IMR-90 (cell line): ENCODE results near the gene ADGRF4. TPM values are rescaled to one million over a fixed set of nuclear protein-coding genes. Genes with fewer than 3 reads are reported as not detected.

Source experiments
- ATAC-seq: fragments of 200-7000 bp; cut with Tn5 transposase; 2 replicates; pipeline ENCODE4 v1.9.1; 2020; ENCODE audit warnings: low read depth, mild to moderate bottlenecking, moderate library complexity
- BruUV-seq: library from RNA; stranded (reverse); fragments of 400-500 nt; replicated peaks from 2 replicates; lab custom pipeline; 2021; lab: Mats Ljungman, UMichigan
- CTCF ChIA-PET: fragments of 300-600 bp; formaldehyde crosslinking; extraction: SDS; loops from one replicate; lab custom pipeline; 2021; ENCODE audit warnings: antibody characterized with exemption; lab: Yijun Ruan, JAX
- POLR2A ChIA-PET: fragments of 300-600 bp; sonication (Branson Sonifier 250); formaldehyde crosslinking; loops from one replicate; lab custom pipeline; 2022; ENCODE audit warnings: antibody characterized with exemption; ENCODE audit not compliant: unreplicated experiment; lab: Charles Lee
- DNase-seq: peaks from one replicate; pipeline ENCODE4 v3.0.0; 2013
- H2AFZ ChIP-seq: replicated peaks from 2 replicates; pipeline ENCODE3; 2013; ENCODE audit warnings: low read length, mild to moderate bottlenecking; ENCODE audit not compliant: poor library complexity
- H2AK5ac ChIP-seq: 2 replicates; pipeline ENCODE4 v1.6.1; 2013; ENCODE audit warnings: low read depth, low read length, inconsistent platforms
- H2AK9ac ChIP-seq: replicated peaks from 2 replicates; pipeline ENCODE3; 2013; ENCODE audit warnings: mild to moderate bottlenecking, low read depth, low read length, moderate library complexity; ENCODE audit not compliant: poor library complexity
- H2BK120ac ChIP-seq: 2 replicates; pipeline ENCODE4 v1.6.1; 2013; ENCODE audit warnings: low read depth, low read length, inconsistent platforms
- H2BK15ac ChIP-seq: 3 replicates; pipeline ENCODE4 v1.6.1; 2013; ENCODE audit warnings: low read depth, low read length, inconsistent platforms
- H2BK20ac ChIP-seq: 2 replicates; pipeline ENCODE4 v1.6.1; 2013; ENCODE audit warnings: low read depth, mild to moderate bottlenecking, inconsistent platforms, low read length, moderate library complexity
- H2BK5ac ChIP-seq: 2 replicates; pipeline ENCODE4 v1.6.1; 2013; ENCODE audit warnings: mild to moderate bottlenecking, low read depth, low read length, inconsistent platforms; ENCODE audit not compliant: poor library complexity, severe bottlenecking
- H3K14ac ChIP-seq: replicated peaks from 2 replicates; pipeline ENCODE4 v1.6.1; 2013; ENCODE audit warnings: low read depth, low read length, inconsistent platforms
- H3K18ac ChIP-seq: 2 replicates; pipeline ENCODE4 v1.6.1; 2013; ENCODE audit warnings: low read depth, low read length, control low read depth
- H3K23ac ChIP-seq: 2 replicates; pipeline ENCODE4 v1.6.1; 2013; ENCODE audit warnings: low read depth, low read length, inconsistent platforms
- H3K27ac ChIP-seq: 2 replicates; pipeline ENCODE4 v1.5.1; 2013; ENCODE audit warnings: mild to moderate bottlenecking, control low read depth, low read length; ENCODE audit not compliant: insufficient read depth
- H3K27me3 ChIP-seq: 2 replicates; pipeline ENCODE4 v1.6.1; 2013; ENCODE audit warnings: low read length; ENCODE audit not compliant: control insufficient read depth, insufficient read depth
- H3K36me3 ChIP-seq: 2 replicates; pipeline ENCODE4 v1.6.1; 2013; ENCODE audit warnings: low read length, mixed read lengths; ENCODE audit not compliant: control insufficient read depth, insufficient read depth
- H3K4ac ChIP-seq: 2 replicates; pipeline ENCODE4 v1.6.1; 2013; ENCODE audit warnings: low read depth, low read length, inconsistent platforms
- H3K4me1 ChIP-seq: 2 replicates; pipeline ENCODE4 v1.6.1; 2013; ENCODE audit warnings: low read length, mixed read lengths; ENCODE audit not compliant: control insufficient read depth, insufficient read depth
- H3K4me2 ChIP-seq: 2 replicates; pipeline ENCODE4 v1.6.1; 2013; ENCODE audit warnings: low read depth, mild to moderate bottlenecking, control low read depth, low read length, moderate library complexity
- H3K4me3 ChIP-seq: 2 replicates; pipeline ENCODE4 v1.5.1; 2013; ENCODE audit warnings: low read depth, mild to moderate bottlenecking, control low read depth, low read length, moderate library complexity; ENCODE audit not compliant: insufficient read depth
- H3K56ac ChIP-seq: 2 replicates; pipeline ENCODE4 v1.6.1; 2013; ENCODE audit warnings: low read length, inconsistent platforms; ENCODE audit not compliant: insufficient read depth; ENCODE audit errors: extremely low read depth
- H3K79me1 ChIP-seq, 2 experiments: 2 replicates each; pipeline ENCODE4 v1.6.1; 2013; ENCODE audit warnings: low read length in 2 of 2, inconsistent platforms in 1 of 2, low read depth in 1 of 2
- H3K9ac ChIP-seq: 2 replicates; pipeline ENCODE4 v1.6.1; 2013; ENCODE audit warnings: low read depth, low read length, control low read depth
- H3K9me1 ChIP-seq: 2 replicates; pipeline ENCODE4 v1.6.1; 2013; ENCODE audit warnings: low read length, inconsistent platforms; ENCODE audit not compliant: insufficient read depth
- H3K9me3 ChIP-seq: 2 replicates; pipeline ENCODE4 v1.6.1; 2013; ENCODE audit warnings: low read length; ENCODE audit not compliant: control insufficient read depth, insufficient read depth
- H4K20me1 ChIP-seq: 2 replicates; pipeline ENCODE4 v1.6.1; 2013; ENCODE audit warnings: low read length, inconsistent platforms; ENCODE audit not compliant: insufficient read depth
- H4K5ac ChIP-seq: 2 replicates; pipeline ENCODE4 v1.6.1; 2013; ENCODE audit warnings: mild to moderate bottlenecking, low read depth, low read length, control low read depth
- H4K8ac ChIP-seq, 2 experiments: 2 replicates each; pipeline ENCODE4 v1.6.1; 2013; ENCODE audit warnings: low read depth in 2 of 2, low read length in 2 of 2, control low read depth in 1 of 2, inconsistent platforms in 1 of 2
- H4K91ac ChIP-seq: 2 replicates; pipeline ENCODE4 v1.6.1; 2013; ENCODE audit warnings: low read depth, low read length, inconsistent platforms; ENCODE audit not compliant: insufficient read depth
- ELK1 ChIP-seq: fragments of 150-350 bp; IDR thresholded peaks from 2 replicates; pipeline ENCODE4 v1.6.1; 2016; ENCODE audit warnings: low read depth, mild to moderate bottlenecking, low read length, moderate library complexity, borderline replicate concordance
- MXI1 ChIP-seq: IDR thresholded peaks from 2 replicates; pipeline ENCODE4 v1.6.1; 2012; ENCODE audit warnings: low read depth, mild to moderate bottlenecking, low read length, moderate library complexity, borderline replicate concordance
- POLR2A ChIP-seq: IDR thresholded peaks from 2 replicates; pipeline ENCODE4 v1.6.1; 2012; ENCODE audit warnings: mild to moderate bottlenecking, low read depth, low read length
- RAD21 ChIP-seq: IDR thresholded peaks from 2 replicates; pipeline ENCODE4 v1.6.1; 2012; ENCODE audit warnings: low read length, improper control_type of control experiment
- SMC3 ChIP-seq: fragments of 150-350 bp; IDR thresholded peaks from 2 replicates; pipeline ENCODE4 v1.6.1; 2016; ENCODE audit warnings: low read depth, mild to moderate bottlenecking, antibody characterized with exemption, low read length, moderate library complexity
- WGBS, 2 experiments: methylation state at CpG; one replicate each; pipeline versions ENCODE4 v1.1.5 to v1.1.7; 2013; ENCODE audit warnings: missing lambda C conversion rate in 2 of 2; ENCODE audit not compliant: insufficient read length in 1 of 2; ENCODE audit errors: extremely low coverage in 2 of 2; 5-methylcytosine and 5-hydroxymethylcytosine counted together
- dilution Hi-C: fragments of 300-500 bp; cut with HindIII; formaldehyde crosslinking; loops from one replicate; pipeline ENCODE4 v1.14.3; 2018; ENCODE audit warnings: low sequenced_read_pairs; ENCODE audit not compliant: unreplicated experiment
- in situ Hi-C: fragments of 300-500 bp; cut with MboI; formaldehyde crosslinking; loops from 3 replicates; pipeline ENCODE4 v1.14.3; 2019; ENCODE audit warnings: low sequenced_read_pairs, inconsistent platforms, mixed read lengths
- intact Hi-C: fragments of 100-400 bp; cut with micrococcal nuclease; formaldehyde crosslinking; loops from 2 replicates; pipeline ENCODE4 v1.10.0; 2022
- polyA plus RNA-seq, 3 experiments: library from polyadenylated mRNA; depleted of rRNA; stranded (reverse); fragments of >200 nt; gene quantifications; 2 replicates each; pipeline ENCODE4 v1.2.3, GENCODE V29; 2012; ENCODE audit warnings: low replicate concordance in 1 of 3
- total RNA-seq: library from RNA; depleted of rRNA; stranded (reverse); fragments of >200 nt; gene quantifications from 2 replicates; pipeline ENCODE4 v1.2.3, GENCODE V29; 2012
- TF ChIP-seq, protein P1 (sequence below): fragments of 150-350 bp; IDR thresholded peaks from 2 replicates; pipeline ENCODE4 v1.6.1; 2017; ENCODE audit warnings: mild to moderate bottlenecking, antibody characterized with exemption, low read length, low read depth

The ADGRF4 gene
- total and polyA plus RNA-seq, 2 of the 4 experiments (the other 2 are of a cell fraction), result under 0.01 to 0.02 TPM

DNA sequence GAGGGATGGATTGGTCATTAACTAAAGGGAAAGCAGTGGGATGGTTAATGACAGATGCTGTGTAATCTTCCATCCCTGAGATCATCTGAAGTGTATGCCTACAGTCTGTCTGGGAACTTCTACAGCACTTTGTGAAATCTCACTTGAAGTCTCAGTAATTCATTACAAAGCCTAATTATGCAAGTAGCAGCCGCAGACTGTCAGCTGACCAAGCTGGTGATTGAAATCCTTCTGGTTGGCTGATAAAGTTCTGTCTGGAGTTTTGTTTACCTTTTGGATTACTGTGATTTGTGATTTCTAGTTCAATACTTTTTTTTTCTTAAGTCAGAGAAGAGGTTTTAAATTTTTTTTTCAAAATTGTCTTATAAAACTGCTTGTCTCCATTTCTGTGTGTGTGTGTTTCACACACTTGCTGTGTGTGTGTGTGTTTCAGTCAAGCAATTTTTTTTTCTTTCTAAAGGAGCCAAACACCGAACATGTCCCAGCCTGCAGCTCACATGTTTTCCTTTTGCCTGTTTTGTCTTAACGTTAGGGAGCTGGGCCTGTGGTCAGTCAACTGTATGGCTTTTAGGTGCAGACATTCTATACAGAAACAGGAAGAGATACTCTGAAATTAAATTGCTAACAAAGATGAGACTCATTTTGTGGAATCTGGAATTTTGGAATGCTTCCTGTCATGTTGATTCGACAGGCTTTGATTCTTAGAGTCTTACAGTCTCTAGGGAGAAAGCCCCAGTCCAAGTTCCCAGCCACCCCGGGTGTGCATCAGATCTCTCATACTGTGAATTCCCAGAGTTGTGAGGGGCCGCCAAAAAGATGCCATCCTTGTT lies 28.5 kb upstream of the ADGRF4 start:
- H3K9me3 ChIP-seq, result no peaks in the 10 kb centered on the region
- no peak for TF ChIP-seq SMC3
- TF ChIP-seq POLR2A, result no peak
- TF ChIP-seq MXI1, result no peak
- no peak for TF ChIP-seq ELK1
- TF ChIP-seq, protein P1, sequence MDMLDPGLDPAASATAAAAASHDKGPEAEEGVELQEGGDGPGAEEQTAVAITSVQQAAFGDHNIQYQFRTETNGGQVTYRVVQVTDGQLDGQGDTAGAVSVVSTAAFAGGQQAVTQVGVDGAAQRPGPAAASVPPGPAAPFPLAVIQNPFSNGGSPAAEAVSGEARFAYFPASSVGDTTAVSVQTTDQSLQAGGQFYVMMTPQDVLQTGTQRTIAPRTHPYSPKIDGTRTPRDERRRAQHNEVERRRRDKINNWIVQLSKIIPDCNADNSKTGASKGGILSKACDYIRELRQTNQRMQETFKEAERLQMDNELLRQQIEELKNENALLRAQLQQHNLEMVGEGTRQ, result no peak
- no peak for TF ChIP-seq RAD21
- 0% methylated on average over 1 of the region's 6 CpGs; no CpG with 5 or more reads in 1 of the 2 experiments for WGBS, 2 experiments
- no peaks in the 10 kb centered on the region for H3K27me3 ChIP-seq
- no peak overlapping the region for H2BK120ac ChIP-seq
- intact Hi-C loops (no loop called here), dilution Hi-C loops (no loop called here), in situ Hi-C loops (no loop called here)
- H2AFZ ChIP-seq, result no peak overlapping the region
- no peak overlapping the region for H3K9ac ChIP-seq
- no peak overlapping the region for H3K4ac ChIP-seq
- H2AK5ac ChIP-seq, result no peak overlapping the region
- H3K4me3 ChIP-seq, result no peak overlapping the region
- DNase-seq, result no peak
- no peak overlapping the region for H2BK20ac ChIP-seq
- ChIA-PET CTCF (no interaction called here), POLR2A (no interaction called here)
- H3K27ac ChIP-seq, result no peak overlapping the region
- H3K4me1 ChIP-seq, result no peaks in the 10 kb centered on the region
- no peak overlapping the region for H2BK15ac ChIP-seq
- no peak overlapping the region for H3K14ac ChIP-seq
- no peak overlapping the region for H4K5ac ChIP-seq
- H2BK5ac ChIP-seq, result no peak overlapping the region
- H3K18ac ChIP-seq, result no peak overlapping the region
- H2AK9ac ChIP-seq, result no peak overlapping the region
- no peak overlapping the region for H3K56ac ChIP-seq
- no peak for ATAC-seq
- H3K23ac ChIP-seq, result no peak overlapping the region
- H4K91ac ChIP-seq, result no peak overlapping the region
- H3K9me1 ChIP-seq, result no peaks in the 10 kb centered on the region
- no peak overlapping the region for H3K4me2 ChIP-seq
- no peak overlapping the region for H4K8ac ChIP-seq
- H4K20me1 ChIP-seq, result no peaks in the 10 kb centered on the region
- H3K36me3 ChIP-seq, result no peaks in the 10 kb centered on the region
- no peaks in the 10 kb centered on the region for H3K79me1 ChIP-seq
- no TSS peak for BruUV-seq
